ENCODE measurements around the gene HLA-DMA. TPM values are rescaled to one million over a fixed set of nuclear protein-coding genes. Genes with fewer than 3 reads are reported as not detected.

The HLA-DMA gene
- total RNA-seq, 1 donor from 2014 or later: 387 TPM

DNA sequence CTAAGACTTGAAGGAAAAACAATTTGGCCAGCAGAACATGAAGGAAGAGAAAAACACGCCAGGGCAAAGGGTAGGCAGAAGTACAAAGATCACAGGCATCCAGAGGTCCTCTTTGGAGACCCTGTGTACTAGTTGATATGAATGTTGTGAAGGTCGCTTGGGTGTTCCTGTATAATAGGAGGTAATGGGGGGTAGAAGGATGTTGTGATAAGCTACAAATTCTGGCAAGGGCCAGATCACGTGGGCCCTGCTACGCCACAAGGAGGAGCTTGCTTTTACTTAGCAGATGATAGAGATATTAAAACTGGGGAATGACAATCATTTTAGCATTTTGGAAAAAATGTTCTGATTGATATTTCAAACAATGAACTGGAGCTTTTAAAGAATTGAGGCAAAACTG is 878 bp upstream of the HLA-DMA start:
- CTCF ChIA-PET: interaction anchor here (0.8 to 6.9 kb wide), 21 partner anchors 9 to 115 kb away, joined by 3 to 99 read pairs (median 8); partner anchors contain the start of genes BRD2, HLA-DMB, TAP1 and TAP2
- ATAC-seq (ENCODE audit: low read depth): no peak
- Mint-ChIP-seq H3K27me3 (no peaks in the 10 kb centered on the region), H3K9me3 (no peaks in the 10 kb centered on the region), H3K27ac (peak overlapping the region; percentile 97), H3K4me1 (peaks cover 78% of the 10 kb centered on the region), H3K36me3 (ENCODE audit: low read depth) (peaks cover 36% of the 10 kb centered on the region), H3K4me3 (no peak overlapping the region)
- POLR2A ChIA-PET: interaction anchor here (0.6 to 15.6 kb wide), 19 partner anchors 9 to 318 kb away, joined by 3 to 1101 read pairs (median 14); partner anchors contain the start of genes BRD2, HLA-DMB, PSMB8 and PSMB9
- TF ChIP-seq, protein P1, sequence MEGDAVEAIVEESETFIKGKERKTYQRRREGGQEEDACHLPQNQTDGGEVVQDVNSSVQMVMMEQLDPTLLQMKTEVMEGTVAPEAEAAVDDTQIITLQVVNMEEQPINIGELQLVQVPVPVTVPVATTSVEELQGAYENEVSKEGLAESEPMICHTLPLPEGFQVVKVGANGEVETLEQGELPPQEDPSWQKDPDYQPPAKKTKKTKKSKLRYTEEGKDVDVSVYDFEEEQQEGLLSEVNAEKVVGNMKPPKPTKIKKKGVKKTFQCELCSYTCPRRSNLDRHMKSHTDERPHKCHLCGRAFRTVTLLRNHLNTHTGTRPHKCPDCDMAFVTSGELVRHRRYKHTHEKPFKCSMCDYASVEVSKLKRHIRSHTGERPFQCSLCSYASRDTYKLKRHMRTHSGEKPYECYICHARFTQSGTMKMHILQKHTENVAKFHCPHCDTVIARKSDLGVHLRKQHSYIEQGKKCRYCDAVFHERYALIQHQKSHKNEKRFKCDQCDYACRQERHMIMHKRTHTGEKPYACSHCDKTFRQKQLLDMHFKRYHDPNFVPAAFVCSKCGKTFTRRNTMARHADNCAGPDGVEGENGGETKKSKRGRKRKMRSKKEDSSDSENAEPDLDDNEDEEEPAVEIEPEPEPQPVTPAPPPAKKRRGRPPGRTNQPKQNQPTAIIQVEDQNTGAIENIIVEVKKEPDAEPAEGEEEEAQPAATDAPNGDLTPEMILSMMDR (IDR thresholded peaks at IDR 0.05): no peak
- no peak for DNase-seq
- intact Hi-C loops (cut with micrococcal nuclease): loop anchor here (1.0 to 2.0 kb wide), 7 partner anchors 8 to 68 kb away; no protein-coding TSS in a partner anchor

DNA sequence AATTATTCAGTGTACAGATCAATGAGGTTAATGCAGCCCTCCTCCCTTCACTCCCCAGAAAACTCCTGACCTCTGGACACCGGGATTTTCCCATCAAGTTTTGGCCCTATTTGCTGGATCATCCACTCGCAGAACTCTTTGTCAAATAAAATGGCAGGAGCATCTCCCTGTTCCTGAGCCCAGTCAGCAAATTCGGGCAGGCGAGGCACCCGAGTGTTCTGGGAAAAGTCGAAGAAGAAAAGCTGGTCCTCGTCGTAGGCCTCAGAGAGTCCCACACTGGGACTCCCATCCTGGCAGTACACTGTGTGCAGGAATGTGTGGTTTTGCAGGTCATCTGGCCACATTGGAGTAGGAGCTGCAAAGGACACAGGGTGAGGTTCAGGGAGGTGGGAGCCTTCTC is 2.4 kb downstream of the HLA-DMA start:
- Mint-ChIP-seq H3K27ac (peak overlapping the region; percentile 99), H3K4me3 (peak overlapping the region; percentile 98), H3K36me3 (ENCODE audit: low read depth) (peaks cover 49% of the 10 kb centered on the region), H3K27me3 (no peaks in the 10 kb centered on the region), H3K9me3 (no peaks in the 10 kb centered on the region), H3K4me1 (peaks cover 94% of the 10 kb centered on the region)
- TF ChIP-seq, protein P1 (IDR thresholded peaks at IDR 0.05): no peak
- CTCF ChIA-PET: interaction anchor here (0.9 to 6.9 kb wide), 9 partner anchors 17 to 112 kb away, joined by 3 to 99 read pairs (median 4); partner anchors contain the start of genes BRD2 and TAP2
- intact Hi-C loops (cut with micrococcal nuclease): no loop called here
- ATAC-seq (ENCODE audit: low read depth): no peak
- DNase-seq: no peak
- POLR2A ChIA-PET: interaction anchor here (0.9 to 15.6 kb wide), 11 partner anchors 13 to 367 kb away, joined by 3 to 1101 read pairs (median 8); partner anchors contain the start of genes BRD2, HLA-DMB, PSMB9 and TAP1

DNA sequence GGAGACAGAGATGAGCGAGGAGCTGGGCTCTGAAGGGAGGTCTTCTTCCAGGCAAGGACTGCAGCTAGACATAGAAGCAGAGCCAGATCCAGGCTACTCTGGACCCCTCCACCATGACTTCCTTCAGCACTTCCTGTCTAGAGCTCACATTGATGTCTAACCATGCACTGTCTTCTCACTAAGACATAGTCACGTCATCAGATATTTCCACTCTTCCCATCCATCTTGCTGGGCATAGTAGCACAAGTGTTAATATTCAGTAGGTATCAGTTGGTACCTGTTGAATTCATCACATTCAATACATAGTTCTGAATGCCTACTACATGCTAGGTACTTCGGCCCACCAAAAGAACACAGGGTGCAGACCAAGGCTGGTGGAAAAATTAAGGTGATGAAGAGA is 2.9 kb downstream of the HLA-DMA start:
- ChIA-PET POLR2A (interaction anchor here (0.5 to 15.6 kb wide), 11 partner anchors 12 to 322 kb away, joined by 3 to 1101 read pairs (median 6); partner anchors contain the start of genes BRD2, HLA-DMB, PSMB9 and TAP1), CTCF (interaction anchor here (0.9 to 6.9 kb wide), 8 partner anchors 17 to 112 kb away, joined by 3 to 99 read pairs (median 8); partner anchors contain the start of genes BRD2 and TAP2)
- no peaks in the 10 kb centered on the region for H3K9me3 Mint-ChIP-seq
- H3K27me3 Mint-ChIP-seq: no peaks in the 10 kb centered on the region
- no peak for DNase-seq
- TF ChIP-seq, protein P1 (IDR thresholded peaks at IDR 0.05): no peak
- H3K27ac Mint-ChIP-seq: peak overlapping the region; percentile 99
- peaks cover 94% of the 10 kb centered on the region for H3K4me1 Mint-ChIP-seq
- H3K36me3 Mint-ChIP-seq (ENCODE audit: low read depth): peaks cover 49% of the 10 kb centered on the region
- intact Hi-C loops (cut with micrococcal nuclease): no loop called here
- no peak for ATAC-seq (ENCODE audit: low read depth)
- H3K4me3 Mint-ChIP-seq: peak overlapping the region; percentile 98

DNA sequence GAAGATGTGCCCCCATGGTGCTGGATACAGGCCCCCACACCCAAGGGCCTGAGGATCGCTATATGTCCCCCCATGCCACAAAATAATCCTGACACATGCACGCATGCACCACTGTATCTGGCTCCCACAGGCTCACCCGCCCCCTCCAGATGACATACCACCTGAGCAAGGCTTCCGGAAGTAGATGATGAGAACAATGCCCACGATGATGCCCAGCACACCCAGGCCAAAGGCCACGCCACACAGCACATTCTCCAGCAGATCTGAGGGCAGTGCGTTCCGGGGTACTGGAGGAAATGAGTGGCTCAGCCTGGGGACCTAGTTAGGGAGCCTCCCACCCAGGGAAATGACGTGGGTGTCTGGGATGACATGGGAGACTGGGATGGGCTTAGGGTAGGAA is 3.8 kb downstream of the HLA-DMA start:
- intact Hi-C loops (cut with micrococcal nuclease): no loop called here
- ChIA-PET POLR2A (interaction anchor here (1.4 to 15.6 kb wide), 3 partner anchors 11 to 33 kb away, joined by 4 to 1101 read pairs (median 594); partner anchors contain the start of genes BRD2 and HLA-DMB), CTCF (interaction anchor here (1.2 to 2.4 kb wide), 3 partner anchors 18 to 67 kb away, joined by 3 to 33 read pairs (median 12); partner anchors contain the start of gene BRD2)
- no peaks in the 10 kb centered on the region for H3K9me3 Mint-ChIP-seq
- H3K36me3 Mint-ChIP-seq (ENCODE audit: low read depth): peaks cover 50% of the 10 kb centered on the region
- peak overlapping the region; percentile 98 for H3K4me3 Mint-ChIP-seq
- no peak for ATAC-seq (ENCODE audit: low read depth)
- peaks cover 94% of the 10 kb centered on the region for H3K4me1 Mint-ChIP-seq
- TF ChIP-seq, protein P1 (IDR thresholded peaks at IDR 0.05): no peak
- peak overlapping the region; percentile 99 for H3K27ac Mint-ChIP-seq
- no peaks in the 10 kb centered on the region for H3K27me3 Mint-ChIP-seq
- no peak for DNase-seq
